GM19099 (cell line): ENCODE data around the gene MXD3.

Experiments
- POLR2A ChIP-seq: IDR thresholded peaks from 3 replicates; pipeline ENCODE4 v1.6.1; 2011; ENCODE audit warnings: low read depth; ENCODE audit not compliant: insufficient read length; ENCODE audit errors: extremely low read depth

MXD3 gene

GRCh38 chr5:177350776-177351391 lies 39.2 kb upstream of the MXD3 start:
- TF ChIP-seq POLR2A = no peak

GRCh38 chr5:177349762-177350161 lies 38.1 kb upstream of the MXD3 start:
- no peak for TF ChIP-seq POLR2A

DNA sequence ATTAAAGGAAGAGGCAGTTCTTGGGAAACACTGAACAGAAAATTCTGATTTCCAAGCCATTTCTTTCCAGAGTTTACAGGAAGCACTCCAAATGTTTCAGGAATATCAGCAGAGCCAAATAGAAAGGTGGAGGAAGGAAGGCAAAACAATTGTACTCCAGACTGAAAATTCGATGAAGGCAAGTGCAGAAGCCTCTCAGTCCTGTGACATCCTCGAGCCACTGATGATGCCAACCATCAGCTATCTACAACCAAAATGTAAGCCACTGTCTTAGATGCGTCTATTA lies 37.6 kb upstream of the MXD3 start:
- TF ChIP-seq POLR2A = no peak

GRCh38 chr5:177347699-177348098 lies 36.0 kb upstream of the MXD3 start:
- no peak for TF ChIP-seq POLR2A

GRCh38 chr5:177346820-177347219 lies 35.1 kb upstream of the MXD3 start:
- TF ChIP-seq POLR2A = no peak

DNA sequence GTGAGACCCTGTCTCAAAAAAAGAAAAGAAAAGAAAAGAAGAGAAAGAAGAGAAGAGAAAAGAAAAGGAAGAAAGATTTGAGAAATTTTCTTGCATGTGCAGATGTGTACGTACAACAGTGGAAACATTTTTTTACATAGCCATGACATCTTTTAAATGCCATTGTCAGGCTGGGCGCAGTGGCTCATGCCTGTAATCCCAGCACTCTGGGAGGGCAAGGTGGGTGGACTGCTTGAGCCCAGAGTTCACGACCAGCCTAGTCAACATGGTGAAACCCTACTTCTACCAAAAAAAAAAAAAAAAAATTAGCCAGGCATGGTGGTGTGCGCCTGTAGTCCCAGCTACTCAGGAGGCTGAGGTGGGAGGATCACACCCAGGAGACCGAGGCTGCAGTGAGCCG lies 33.2 kb upstream of the MXD3 start:
- TF ChIP-seq POLR2A = no peak

DNA sequence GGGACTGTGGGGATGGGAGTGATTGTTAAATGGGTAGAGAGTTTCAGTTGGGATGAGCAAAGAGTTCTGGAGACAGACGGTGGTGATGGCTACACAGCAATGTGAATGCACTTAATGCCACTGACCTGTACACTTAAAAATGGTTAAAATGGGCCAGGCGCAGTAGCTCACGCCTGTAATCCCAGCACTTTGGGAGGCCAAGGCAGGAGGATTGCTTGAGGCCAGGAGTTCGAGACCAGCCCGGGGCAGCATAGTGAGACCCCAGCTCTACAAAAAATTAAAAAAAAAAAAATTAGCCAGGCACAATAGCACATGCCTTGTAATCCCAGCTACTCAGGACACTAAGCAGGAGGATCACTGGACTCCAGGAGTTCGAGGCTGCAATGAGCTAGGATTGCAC lies 32.1 kb upstream of the MXD3 start:
- TF ChIP-seq POLR2A = no peak

- TF ChIP-seq POLR2A = no peak
Measured at GRCh38 chr5:177339107-177339638, 27.5 kb upstream of the MXD3 start.

DNA sequence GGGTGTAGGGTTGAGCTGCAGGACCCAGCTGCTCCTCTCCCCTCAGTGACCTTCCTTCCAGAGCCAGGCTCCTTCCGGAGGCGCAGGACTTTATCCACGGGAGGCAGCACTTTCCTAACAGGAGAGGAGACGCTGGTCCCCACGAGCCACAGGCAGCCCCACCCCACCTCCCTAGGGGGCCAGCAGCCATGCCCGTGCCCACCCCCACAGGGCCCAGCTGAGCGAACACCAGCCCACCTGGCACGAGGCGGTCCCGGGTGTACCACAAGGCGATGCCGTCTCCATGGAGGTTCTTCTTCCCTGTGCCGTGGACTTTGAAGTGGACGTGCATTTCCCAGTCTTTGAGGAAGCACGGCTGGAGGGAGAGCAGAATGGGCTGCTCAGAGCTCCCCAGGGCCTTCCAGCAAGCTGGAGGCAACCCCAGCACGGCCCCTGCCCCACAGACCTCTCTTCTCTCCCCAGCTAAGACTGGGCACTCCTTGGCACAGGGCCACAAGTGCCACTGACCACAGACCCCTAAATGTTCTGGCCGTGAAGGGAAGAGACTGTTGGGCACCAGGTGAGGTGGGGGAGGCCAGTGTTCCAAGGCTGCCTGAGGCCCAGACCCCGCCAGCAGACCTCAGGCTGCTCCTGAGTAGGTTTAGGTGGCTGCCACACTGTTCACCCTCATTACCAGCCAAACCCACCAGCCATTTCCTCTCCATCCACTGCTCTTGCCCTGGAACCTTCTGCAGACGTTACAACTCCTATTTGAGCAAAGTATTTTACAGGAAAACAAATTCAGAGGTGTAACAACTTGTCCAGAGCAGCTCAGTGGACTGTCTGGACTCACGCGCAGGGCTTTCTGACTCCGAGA lies 26.8 kb upstream of the MXD3 start:
- no peak for TF ChIP-seq POLR2A

DNA sequence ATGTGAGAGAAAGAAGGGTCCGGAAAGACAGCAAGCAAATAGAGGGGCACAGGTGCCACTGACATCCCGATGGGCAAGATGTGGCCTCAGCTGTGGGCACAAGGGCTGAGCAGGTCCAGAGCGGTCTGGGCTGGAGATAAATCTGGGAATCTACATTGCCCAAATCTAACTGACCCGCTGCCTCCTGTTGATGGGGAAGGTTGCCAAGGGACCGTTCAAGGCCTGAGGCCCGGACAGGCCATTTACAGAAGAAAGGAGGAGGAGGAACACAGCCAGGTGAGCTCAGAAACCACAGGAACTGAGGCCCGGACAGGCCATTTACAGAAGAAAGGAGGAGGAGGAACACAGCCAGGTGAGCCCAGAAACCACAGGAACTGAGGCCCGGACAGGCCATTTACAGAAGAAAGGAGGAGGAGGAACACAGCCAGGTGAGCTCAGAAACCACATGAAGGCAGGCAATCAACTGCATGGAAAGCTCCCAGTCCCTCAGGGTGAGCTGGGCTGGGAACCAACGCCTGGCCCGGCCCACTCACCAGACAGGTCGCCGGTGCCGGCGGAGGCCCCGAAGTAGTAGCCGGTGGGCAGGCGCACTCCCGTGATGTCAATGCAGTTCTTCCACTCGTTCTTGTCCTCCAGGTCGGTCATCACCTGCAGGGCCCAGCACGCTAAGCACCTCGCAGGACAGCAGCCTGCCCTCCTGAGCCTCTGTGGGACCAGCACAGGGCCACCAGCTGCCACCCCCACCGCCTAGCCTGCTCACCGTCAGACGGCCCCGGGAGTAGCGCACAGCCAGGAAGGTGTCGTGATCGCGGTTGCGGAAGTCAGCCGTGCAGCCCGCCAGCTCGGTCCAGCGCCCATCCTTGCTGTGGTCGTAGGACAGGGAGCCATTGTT lies 25.2 kb upstream of the MXD3 start:
- no peak for TF ChIP-seq POLR2A

- no peak for TF ChIP-seq POLR2A
Measured at GRCh38 chr5:177336112-177336511, 24.4 kb upstream of the MXD3 start.

DNA sequence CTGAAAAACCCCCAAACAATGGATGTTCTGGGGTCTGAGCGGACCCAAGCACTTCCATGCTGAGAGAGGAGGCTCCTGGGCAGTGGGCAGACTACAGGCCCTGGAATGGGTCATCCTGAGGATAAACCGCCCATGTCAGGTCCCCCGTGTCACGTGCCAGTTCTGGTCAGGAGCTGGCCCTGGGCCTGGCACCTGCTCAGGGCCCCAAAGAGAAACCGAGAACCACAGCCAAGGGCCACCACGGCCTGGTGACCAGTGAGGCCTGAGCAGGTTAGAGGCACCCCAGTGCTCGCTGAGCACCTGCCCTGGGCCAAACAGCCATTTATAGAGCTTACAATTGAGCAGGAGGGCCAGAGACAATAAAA lies 24.0 kb upstream of the MXD3 start:
- TF ChIP-seq POLR2A = no peak

GRCh38 chr5:177334781-177335700 lies 23.3 kb upstream of the MXD3 start:
- no peak for TF ChIP-seq POLR2A

- TF ChIP-seq POLR2A = no peak
Measured at GRCh38 chr5:177334155-177334551, 22.5 kb upstream of the MXD3 start.
